MM.1S (cell line): ENCODE measurements around the gene DRAM1.

ENCODE experiments used
- CTCF ChIP-seq: fragments of 300-600 bp; sonication (generic); IDR thresholded peaks from 2 replicates; pipeline ENCODE4 v1.5.1; 2016; ENCODE audit warnings: antibody characterized with exemption, low read length, mixed read lengths
- EZH2 ChIP-seq: fragments of 300-600 bp; sonication (generic); optimal IDR thresholded peaks from 2 replicates; pipeline ENCODE3; 2017; ENCODE audit warnings: low read depth, mild to moderate bottlenecking, antibody characterized with exemption, low read length, mixed read lengths
- EZH2phosphoT487 ChIP-seq: fragments of 300-600 bp; sonication (generic); IDR thresholded peaks from 2 replicates; pipeline ENCODE4 v1.6.1; 2018; ENCODE audit warnings: antibody characterized with exemption, low read length

GRCh38 chr12:101939306-101939705 is 61.9 kb downstream of the DRAM1 start:
- TF ChIP-seq CTCF (no peak), EZH2 (no peak), EZH2phosphoT487 (no peak)
